ENCODE data around the gene SOX6. TPM values are rescaled to one million over a fixed set of nuclear protein-coding genes. Genes with fewer than 3 reads are reported as not detected.
A peak's percentile ranks its signal among the peaks of the same experiment; 100 is the strongest.

Gene SOX6
- total RNA-seq, 1 experiment from 2014 or later = not detected

DNA sequence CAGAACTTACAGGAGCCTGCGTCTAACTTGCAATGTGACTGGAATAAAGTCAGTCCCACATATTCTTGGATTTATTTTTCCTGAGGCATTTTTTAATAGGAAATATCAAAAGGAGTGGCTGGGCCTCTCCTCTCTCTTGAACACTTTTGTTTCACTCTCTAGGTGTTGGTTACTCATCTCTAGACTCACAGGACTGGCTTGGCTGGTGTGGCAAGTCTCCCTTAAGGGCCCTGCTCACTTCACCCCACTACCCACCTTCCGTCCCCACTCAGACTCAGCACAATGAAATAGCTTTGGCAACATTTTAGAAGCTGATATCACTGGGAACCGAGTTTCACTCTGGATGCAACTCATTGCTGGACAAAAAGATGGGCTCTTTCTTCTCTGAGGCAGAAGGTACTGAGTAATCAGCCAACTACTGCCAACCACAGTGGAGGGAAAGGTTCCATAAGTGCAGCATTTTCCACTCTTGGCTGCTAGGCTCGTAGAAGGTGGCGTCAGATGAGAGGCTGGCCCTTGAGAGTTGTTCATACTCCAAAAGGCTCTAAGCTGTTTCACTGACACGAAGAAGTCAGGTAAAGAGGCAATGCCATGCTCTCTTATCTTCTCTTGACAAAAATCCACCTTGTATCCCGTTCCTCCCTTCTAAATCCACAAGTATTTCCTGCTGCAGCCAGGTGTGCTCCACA lies 390.6 kb downstream of the SOX6 start:
- no peak for DNase-seq (ENCODE audit: low spot score)

DNA sequence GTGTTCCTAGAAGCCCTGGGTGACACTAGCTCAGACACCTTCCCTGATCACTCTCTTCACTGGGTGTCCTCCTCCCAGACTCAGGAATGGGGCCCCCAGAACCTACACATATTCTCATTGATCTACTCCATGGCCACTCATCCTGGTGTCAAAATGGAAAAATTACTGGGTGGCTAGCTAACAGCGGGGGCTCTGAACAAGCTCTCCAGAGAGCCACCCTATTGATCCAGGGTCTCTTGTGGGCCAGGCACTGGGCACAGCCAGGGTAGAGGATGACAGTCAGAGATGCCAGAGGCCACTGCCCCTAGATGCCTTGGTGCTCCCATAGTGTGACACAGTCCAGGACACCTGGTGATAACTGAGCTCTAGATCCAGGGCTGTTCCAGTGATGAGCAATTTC lies 393.1 kb downstream of the SOX6 start:
- DNase-seq (ENCODE audit: low spot score) = no peak

DNA sequence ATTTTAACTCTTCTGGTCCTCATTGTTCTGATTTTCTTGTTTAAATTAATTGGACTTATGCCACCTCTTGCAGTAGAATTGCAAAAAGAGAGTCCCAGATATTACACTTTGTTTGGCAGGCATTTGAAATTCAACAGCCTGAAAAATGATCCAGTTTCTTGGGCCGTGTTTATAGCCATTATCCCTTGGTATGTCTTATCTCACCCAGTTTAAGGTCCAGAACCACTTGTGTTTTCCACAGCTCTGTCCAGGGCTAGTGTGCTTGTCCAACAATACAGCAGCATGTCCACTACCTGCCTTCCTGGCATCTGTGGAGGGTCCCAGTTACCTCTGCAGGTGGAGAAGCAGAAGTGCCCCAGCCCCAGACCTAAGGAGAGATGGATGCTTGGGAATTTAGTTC lies 397.4 kb downstream of the SOX6 start:
- DNase-seq (ENCODE audit: low spot score) = no peak

- no peak for DNase-seq (ENCODE audit: low spot score)
Measured at GRCh38 chr11:15957234-15957633, 399.1 kb downstream of the SOX6 start.

- DNase-seq (ENCODE audit: low spot score) = no peak
Measured at GRCh38 chr11:15956302-15956701, 400.0 kb downstream of the SOX6 start.

DNA sequence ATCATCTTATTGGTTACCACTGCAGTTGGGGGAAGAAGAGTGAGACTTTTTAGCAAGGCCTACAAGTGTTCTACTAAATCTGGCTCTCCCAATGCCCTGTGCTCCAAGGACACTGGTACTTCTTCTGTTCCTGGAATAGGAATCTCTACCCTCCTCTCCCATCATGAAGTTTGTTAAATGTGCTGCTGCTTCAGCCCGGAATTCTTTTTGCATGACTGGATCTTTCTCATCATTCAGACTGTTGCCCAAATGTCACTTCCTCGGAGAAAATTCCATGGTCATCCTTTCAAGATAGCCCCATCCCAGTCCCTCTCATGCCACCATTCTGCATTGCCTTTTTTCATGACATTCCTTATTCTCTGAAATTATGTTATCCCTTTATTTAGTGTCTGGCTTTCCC lies 400.8 kb downstream of the SOX6 start:
- DNase-seq (ENCODE audit: low spot score) = peak; percentile 17

DNA sequence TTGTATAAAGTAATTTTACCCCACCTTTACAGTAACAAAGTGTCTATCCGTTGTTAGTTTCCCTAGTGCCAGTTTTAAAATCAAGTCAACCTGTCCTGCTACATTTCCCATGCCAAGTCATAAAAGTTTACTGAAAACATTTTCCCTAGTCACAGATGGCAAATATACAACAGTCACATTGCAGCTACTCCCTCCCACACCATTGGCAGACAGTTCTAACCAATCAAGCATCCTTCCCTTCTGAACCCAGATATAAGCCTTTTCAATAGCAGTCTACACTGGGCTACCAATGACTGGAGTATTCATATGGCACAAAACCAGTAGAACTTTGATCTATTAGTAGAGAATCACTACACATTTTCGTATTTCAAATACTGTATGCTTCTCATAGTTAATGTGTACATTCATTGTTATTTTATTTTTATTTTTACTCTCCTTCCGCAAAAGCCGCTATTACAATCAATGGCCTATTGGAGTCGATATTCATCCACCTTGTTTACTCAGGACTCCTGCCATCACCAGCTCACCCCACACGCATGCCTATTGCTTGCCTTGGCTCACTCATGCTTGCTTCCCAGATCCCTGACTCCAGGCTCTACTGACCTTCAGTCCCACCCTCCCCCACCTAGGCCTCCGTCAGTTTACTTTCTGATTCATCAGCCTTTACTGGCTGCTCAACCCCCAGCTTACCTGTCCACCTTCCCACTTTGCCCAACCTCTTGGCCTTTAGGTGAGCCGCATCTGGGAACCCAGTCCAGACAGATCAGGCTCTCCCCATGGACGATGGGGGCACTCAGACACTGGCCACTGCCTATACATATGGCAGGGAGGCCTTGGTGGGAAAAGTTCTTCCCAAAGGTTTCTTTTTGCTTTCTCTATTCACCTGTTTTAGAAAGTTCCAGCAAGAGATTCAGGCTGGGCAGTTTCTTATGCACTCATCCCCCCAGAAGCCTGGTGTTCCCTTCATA lies 408.4 kb downstream of the SOX6 start:
- no peak for DNase-seq (ENCODE audit: low spot score)

DNA sequence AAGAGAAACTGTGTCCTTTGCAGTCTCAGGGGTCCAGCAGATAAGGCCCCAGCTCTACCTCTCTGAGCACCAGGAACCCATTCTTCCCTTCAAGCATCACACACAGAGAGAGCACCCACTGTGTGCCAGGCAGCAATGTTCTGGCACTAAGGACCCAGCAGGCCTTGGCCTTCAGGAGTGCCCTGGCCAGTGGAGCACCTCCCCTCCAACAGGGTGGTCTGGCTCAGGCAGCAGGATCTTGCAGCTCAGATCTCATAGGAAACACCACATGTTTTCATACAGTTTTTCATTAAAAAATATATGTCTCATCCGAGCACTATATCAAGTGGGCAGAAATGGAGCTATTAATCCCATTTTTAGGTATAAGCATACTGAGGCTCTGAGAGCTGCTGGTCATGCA lies 410.6 kb downstream of the SOX6 start:
- DNase-seq (ENCODE audit: low spot score) = no peak

DNA sequence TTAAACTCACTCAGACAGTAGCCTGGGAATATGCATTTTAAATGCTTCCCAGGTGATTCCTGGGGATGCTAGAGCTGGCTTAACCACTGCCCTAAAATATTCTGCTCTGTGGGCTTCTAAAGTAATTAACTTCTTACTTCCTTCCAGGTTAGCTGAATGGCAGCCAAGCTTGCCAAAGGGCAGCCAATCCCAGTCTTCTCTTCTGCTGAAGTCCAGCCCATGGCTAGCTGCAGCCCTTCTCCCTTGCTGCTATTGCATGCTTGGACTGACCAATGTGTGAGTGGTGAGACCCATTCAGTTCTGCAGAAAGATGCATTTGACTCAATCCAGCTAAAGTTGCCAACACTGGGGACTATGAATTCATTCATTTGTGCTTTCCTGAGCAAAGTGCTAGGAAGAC lies 411.9 kb downstream of the SOX6 start:
- no peak for DNase-seq (ENCODE audit: low spot score)

DNA sequence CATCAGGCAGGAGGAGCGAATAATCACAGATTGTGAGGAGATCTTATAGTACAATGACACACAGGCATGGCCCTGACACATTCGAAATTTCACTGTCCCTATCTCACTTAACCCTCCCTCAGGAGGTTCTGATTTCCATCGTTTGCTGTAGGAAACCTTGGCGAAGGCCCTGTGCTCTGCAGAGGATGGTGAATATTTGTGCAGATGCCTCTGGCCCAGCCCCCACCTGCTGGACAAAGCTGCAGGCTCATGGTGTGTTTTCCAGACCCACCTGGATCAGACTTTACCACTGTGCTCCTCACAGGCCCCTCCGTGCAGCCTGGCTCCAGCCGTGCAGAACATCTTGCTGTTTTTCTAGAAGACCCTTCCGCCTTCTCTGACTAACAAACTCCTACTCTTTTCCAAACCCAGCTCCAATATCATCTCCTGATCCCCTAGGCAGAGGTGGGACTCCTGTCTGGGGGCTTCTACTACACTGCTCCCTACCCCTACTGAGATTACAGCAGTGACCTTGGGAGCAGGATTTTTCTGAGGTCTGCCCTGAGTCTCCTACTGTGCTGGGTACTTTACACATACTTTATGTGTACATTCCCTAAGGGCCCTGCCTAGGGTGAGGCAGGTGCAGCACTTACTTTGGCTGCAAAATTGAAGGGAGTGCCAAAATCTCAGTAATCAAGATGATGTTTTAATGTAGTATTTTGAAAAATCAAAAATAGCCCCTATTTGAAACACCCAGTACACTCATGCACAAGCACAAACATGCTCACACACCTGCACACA lies 412.7 kb downstream of the SOX6 start:
- no peak for DNase-seq (ENCODE audit: low spot score)

DNA sequence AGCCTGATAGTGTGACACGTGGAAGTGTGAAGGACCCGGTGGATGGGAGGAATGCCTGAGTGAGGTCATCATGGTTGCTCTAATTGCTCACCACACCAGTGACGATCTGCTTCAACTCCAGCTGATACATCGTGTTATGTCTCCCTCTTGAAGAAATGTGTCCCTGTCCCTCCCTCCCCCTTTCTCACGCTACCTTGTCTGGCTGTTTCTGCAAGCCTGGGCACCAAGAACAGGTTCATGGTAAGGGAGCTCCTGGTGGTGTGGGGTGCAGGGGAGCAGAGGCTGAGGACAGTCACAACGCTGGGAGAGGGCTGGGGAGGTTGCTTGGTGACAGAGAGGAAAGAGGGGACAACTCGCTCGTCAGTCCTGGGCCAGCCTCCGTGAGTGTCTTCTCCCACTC lies 413.4 kb downstream of the SOX6 start:
- DNase-seq (ENCODE audit: low spot score) = no peak

GRCh38 chr11:15942126-15942525 lies 414.2 kb downstream of the SOX6 start:
- no peak for DNase-seq (ENCODE audit: low spot score)

GRCh38 chr11:15941206-15941770 lies 415.1 kb downstream of the SOX6 start:
- no peak for DNase-seq (ENCODE audit: low spot score)

DNA sequence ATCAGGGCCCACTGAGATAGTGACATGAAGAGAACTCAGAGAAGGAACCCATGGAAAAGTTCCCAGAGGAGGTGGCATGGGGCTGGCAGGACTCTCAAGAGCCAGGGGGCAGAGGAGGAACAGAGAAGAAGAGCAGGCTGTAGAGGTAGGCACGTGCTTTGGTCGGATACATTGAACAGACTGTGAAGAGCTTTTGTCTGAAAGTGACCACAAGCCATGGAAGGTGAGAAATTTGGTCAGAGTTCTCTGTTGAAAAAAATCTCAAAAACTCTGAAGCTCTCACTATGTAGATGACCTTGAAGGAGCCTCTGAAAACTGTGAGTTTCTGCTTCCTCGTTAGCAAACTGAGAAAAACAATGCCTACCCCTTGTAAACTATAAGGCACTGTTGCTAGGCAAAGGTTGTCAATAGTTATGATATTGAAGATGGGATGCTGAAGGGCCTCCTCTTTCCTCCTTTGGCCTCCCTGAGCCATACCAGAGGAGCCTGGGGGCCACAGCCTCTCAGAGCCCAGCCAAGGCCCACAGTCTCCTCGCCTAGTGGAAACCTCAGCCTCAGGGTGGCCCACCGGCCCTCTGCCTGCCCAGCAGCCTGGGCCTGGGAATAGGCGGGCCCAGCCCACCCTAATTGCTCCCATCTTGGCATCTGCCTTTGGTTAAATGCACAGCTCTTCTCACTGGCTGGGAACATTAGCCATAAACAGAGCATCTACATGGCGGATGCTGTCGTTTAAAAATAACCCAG lies 415.7 kb downstream of the SOX6 start:
- DNase-seq (ENCODE audit: low spot score) = no peak

GRCh38 chr11:15938983-15939382 lies 417.4 kb downstream of the SOX6 start:
- DNase-seq (ENCODE audit: low spot score) = no peak

- no peak for DNase-seq (ENCODE audit: low spot score)
Measured at GRCh38 chr11:15938121-15938611, 418.2 kb downstream of the SOX6 start.

- DNase-seq (ENCODE audit: low spot score) = no peak
Measured at GRCh38 chr11:15937601-15938120, 418.7 kb downstream of the SOX6 start.

GRCh38 chr11:15936011-15936410 lies 420.3 kb downstream of the SOX6 start:
- DNase-seq (ENCODE audit: low spot score) = no peak

DNA sequence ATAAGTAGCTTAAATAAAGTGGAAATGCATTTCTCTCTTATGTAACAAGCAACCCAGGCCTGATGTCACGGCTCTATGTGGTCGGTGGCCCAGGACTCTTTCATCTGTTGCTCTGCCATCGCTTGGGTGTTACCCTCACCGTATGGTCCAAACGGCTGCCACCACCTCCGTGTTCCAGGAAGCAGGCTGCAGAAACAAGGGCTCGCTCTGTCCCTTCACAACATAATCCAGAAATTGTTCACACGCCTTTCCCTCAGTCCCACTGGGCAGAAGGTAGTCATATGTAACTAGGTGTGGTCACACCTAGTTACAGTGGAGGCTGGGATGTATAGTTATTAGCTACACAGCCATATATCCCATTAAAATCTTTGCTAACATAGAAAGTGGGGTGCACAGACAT lies 421.0 kb downstream of the SOX6 start:
- DNase-seq (ENCODE audit: low spot score) = no peak

GRCh38 chr11:15933886-15934625 lies 422.3 kb downstream of the SOX6 start:
- peak; percentile 12 for DNase-seq (ENCODE audit: low spot score)

All from A172 (cell line).